ENCODE data around the gene TBC1D24.
"Not testable (repeated sequence)": the region's sequence is repeated elsewhere in the genome, so short reads cannot be mapped to it uniquely, and the experiment has no call there.

The TBC1D24 gene

DNA sequence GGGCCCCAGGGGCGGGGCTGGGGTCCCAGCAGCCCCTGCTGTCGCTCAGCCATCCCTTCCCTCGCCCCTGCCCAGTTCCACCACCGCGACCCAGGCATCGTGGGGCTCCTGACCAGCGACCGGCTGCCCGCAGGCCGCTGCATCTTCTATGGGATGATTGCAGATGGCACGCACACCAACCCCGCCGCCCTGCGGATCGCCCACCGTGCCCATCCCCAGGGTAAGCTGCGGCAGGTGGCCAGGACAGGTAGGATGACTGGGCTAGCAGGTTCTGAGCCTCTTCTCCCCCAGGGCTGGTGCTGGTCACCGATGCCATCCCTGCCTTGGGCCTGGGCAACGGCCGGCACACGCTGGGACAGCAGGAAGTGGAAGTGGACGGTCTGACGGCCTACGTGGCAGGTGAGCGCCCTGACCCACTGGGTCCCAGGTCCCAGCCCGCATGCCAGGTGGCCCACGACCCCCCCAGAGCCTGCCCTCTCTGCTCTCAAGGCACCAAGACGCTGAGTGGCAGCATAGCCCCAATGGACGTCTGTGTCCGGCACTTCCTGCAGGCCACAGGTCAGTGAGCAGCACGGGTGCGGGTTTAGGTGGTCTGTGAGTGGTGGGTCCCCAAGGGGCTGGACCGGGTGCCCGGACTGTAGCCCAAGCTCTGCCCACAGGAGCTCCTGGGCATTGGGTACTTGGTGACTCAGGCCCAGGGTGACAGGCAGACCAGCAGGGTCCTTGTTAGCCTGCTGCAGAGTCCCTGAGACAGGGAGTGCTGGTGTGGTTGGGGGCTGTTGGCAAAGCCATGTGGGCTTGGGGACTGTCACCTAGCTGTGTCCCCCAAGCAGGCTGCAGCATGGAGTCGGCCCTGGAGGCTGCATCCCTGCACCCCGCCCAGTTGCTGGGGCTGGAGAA, 53.5 kb downstream of the TBC1D24 start:
- DNase-seq (ENCODE audit: low read depth, low spot score) = no peak

DNA sequence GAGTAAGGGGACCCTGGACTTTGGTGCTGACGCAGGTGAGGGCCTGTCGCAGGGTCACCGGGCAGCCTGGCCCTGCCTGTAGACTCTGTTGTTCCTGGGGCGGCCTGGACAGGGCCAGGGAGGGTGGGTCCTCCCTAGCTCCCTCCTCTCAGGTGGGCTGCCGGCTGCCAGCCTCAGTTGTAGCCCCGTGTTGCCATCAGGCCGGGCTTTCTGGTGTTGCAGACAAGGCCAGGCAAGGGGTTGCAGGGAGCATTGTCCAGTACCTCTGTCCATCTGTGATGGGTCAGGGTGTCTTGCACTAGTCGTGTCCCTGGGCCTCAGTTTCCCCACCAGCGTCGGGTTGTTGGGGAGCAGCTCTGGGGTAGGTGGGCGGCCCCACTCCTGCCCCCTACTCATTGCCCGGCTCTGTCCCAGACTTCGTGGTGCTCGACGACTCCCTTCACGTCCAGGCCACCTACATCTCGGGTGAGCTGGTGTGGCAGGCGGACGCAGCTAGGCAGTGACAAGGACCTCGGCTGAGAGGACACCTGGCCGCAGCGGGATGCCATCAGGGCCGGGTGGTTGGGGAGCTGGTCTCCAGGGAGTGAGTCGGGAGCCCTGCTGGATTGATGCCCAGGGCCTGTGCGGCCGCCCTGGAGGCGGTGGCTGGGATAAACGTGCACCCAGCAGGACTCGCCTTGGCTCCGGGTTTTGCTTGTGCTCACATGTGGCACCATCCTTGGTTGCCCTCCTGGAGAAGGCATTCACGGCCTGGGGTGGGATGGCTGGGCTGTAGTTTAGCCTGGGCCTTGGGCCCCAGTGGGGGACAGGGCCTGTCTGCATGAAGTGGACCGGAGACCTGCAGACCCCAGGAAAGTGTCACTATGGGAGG, 54.4 kb downstream of the TBC1D24 start:
- no peak overlapping the region for H3K27ac ChIP-seq
- no peak for DNase-seq (ENCODE audit: low read depth, low spot score)

More for the DNA sequence above, 53.5 kb downstream of the TBC1D24 start:
- H3K27ac ChIP-seq = no peak overlapping the region

DNA sequence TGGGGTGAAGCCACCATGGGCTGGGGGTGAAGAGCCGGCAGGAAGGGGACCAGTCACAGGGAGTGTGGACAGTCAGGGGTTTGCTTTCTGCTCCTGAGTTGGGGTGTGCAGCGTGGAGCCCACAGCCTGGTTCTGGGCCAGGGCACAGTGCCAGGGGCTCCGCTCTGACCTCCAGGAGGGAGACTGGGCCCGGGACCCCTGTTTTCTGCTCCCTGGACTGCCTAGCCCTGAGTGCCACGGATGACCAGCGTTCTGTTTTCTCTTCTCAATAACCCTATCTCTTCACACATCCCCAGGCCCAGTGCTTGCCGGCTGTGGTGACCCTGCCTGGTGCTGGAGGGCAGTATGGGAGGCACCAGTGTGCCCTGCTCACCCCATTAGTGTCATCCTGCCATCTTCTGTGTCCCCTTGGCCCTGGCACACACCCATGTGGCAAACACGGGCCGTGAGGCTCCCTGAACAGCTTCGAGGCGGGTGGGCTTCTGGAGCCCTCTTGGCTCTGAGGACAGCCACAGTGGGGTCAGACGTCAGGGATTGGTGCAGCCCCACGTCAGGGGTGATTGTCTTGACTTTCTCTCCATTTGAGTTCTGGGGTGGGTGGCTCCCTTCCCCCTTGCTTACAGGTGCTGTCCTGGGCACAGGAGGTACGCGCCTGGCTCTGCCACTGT, 55.2 kb downstream of the TBC1D24 start:
- no peak overlapping the region for H3K27ac ChIP-seq
- no peak for DNase-seq (ENCODE audit: low read depth, low spot score)

DNA sequence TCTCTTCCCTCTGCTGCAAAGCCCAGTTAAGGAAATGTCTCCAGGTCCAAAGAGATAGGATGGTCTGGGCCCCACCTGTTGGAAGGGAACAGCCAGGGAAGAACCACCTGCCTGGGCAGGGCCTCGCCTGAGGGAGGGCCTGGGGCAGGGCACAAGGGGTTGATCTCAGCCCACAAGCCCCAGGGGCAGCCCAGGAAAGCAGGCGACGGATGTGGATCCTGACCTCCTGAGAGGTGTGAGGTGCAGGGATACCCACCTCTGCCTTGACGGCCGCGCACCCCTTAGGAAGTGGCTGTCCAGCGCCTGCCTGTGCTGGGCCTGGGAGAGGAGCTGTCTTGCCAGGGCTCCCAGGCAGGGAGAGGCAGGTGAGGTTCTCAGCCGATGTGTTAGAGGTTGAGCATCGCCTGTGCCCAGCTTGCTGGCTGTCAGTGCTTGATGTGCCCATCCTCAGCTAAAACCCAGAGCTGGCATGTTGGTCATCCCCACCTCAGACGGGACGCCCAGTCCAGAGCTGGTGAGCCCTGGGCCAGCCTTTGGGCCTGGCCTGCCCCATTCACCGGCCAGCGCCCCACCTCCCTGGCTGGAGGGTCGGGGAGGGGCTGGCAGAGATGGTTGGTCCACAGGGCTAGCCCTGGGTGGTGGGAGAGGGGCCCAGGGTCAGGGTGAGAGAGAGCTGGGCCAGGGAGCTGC, 55.8 kb downstream of the TBC1D24 start:
- peak overlapping the region; percentile 72 for H3K27ac ChIP-seq
- DNase-seq (ENCODE audit: low read depth, low spot score) = no peak

DNA sequence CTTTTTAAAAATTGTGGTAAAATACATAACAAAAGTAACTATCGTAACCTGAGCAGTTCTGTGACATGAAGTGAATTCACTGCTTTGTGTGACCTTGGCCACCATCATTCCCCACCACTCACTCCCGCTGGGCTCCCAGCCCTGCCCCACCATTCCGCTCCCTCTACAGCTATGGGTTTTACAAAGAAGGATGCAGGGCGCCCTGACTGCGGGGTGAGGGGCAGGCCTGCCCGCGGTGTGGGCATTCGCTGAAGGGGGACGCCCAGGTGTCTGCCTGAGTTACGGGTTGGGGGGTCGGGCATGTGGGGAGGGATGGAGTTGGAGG, 56.4 kb downstream of the TBC1D24 start, which contains the start of gene CEMP1:
Gene CEMP1, minus strand, starts transcription at position 38 of the 325 bp plus-strand sequence. CDS start 335 bp downstream, outside the sequence.
- peak within 1 kb of the TSS; percentile 72 for H3K27ac ChIP-seq
- DNase-seq (ENCODE audit: low read depth, low spot score) = no peak

DNA sequence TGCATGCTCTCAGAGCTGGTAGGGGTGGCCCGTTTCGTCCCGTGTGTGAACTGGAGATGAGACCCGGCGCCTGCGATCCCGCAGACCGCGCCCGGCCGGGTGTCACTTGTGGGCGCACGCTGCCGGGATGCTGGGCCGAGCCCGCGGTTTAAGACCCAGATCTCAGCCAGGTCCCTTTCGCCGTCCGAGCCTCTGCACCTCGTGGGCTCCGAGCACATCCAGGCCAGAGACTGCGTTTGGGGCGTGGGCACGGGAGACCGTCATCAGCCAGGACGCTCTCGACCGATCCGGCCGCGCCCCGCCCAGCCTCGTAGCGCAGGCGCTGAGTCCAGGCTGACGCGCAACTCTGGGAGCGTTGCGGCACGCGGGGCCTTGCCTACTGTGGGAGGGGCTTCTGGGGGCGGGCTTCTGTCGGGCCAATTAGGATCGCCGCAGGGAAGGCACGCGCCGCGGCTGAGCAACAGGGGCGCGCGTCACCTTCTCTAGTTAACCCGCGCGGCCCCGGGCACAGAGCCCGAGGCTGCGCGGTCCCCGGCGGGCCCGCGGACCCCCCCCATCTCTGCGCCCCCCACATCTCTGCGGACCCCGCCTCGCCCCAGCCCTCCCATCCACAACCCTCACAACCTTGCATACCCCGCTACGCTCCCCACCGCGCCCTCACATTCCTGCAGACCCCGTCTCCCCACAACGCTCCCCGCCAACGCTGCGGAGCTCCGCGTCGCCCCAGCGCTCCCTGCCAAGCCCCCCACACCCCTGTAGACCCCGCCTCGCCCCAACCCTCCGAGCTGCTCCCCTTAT, 57.0 kb downstream of the TBC1D24 start:
- peak overlapping the region; percentile 72 for H3K27ac ChIP-seq
- peak; percentile 86 for DNase-seq (ENCODE audit: low read depth, low spot score)

DNA sequence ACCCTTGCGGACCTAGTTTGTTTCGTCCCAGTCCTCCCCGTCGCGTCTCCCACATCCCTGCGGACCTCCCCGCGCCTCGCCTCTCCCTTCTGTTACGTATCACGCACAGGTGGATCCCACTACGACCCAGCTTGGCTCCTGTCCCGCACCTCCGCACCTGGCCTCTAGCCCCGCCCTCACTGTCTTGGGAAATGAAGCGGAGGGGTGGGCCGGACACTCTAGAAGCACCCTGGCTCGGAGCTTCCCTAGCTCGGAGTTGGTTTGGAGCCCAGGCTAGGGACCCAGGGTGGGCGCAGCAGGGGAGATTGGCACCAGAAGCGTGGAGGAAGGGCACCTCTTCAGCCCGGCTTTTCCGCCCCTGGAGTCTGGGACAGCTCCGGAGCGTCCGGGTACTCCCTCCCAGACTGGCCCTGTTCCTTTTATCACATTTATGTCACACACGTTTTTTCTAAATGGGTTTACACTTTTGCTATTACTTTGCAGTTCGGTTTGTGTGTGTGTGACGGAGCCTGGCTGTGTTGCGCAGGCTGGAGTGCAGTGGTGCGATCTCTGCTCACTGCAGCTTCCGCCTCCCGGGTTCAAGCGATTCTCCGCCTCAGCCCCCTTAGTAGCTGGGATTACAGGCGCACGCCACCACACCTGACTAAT, 57.7 kb downstream of the TBC1D24 start:
- DNase-seq (ENCODE audit: low read depth, low spot score) = no peak
- peak overlapping the region; percentile 72 for H3K27ac ChIP-seq

DNA sequence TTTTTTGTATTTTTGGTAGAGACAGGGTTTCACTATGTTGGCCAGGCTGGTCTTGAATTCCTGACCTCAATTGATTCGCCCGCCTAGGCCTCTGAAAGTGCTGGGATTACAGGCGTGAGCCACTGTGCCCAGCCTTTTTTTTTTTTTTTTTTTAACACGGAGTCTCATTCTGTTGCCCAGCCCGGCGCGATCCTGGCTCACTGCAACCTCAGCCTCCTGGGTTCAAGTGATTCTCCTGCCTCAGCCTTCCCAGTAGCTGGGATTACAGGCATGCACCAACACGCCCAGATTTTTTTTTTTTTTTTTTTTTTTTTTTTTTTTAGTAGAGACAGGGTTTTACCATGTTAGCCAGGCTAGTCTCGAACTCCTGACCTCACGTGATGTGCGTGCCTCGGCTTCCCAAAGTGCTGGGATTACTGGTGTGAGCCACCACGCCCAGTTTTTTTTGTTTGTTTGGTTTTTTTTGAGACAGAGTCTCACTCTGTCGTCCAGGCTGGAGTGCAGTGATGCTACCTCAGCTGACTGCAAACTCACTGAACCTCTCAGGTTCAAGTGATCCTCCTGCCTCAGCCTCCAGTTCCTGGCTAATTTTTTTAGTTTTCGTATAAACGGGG, 58.3 kb downstream of the TBC1D24 start:
- not testable (repeated sequence) for DNase-seq (ENCODE audit: low read depth, low spot score)
- peak overlapping the region; percentile 72 for H3K27ac ChIP-seq

DNA sequence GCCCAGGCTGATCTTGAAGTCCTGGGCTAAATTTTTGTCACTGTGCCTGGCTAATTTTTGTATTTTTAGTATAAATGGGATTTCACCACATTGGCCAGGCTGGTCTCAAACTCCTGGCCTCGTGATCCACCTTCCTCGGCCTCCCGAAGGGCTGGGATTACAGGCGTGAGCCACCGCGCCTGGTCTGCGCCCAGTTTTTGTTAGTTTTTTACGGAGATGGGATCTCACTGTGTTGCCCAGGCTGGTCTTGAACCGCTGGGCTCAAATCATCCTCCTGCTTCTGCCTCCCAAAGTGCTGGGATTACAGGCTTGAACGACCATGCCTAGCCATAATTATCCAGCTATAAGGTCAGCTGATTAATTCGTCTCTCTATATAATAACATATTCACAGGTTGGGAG, 59.0 kb downstream of the TBC1D24 start:
- no peak for DNase-seq (ENCODE audit: low read depth, low spot score)
- no peak overlapping the region for H3K27ac ChIP-seq

DNA sequence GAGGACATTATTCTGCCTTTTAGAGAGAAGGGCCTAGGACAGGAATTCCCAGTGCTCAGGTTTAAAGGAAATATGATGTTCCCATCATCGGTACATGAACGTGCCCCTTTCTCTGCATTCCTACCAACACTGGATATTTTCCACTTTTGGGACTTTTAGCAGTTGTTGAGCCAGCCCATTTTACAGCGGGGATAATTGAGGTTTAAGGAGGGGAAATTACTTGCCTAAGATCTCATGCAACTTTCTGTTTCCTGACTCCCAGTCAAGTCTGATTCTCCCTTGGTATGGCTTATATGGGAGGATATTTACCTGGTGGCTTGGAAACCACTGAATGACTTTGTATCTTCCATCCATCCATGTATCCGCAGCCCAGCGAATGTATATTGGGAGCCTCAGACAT, 59.4 kb downstream of the TBC1D24 start:
- DNase-seq (ENCODE audit: low read depth, low spot score); H3K27ac ChIP-seq: not testable (repeated sequence)

DNA sequence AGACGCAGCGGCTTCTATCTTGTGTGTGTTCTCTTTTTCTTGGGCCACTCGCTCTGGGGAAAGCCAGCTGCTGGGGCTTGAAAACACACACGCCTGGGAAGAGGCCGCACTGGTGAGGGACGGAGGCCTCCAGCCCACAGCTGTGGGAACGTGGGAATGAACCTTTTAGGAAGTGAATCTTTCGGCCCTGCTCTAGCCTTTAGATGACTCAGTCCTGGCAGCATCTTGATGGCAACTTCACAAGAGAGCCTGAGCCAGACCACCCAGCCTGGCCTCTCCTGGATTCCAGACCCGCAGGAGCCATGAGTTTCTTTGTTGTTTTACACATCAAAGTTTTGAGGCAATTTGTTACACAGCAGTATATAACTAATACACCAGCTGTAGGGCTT, 60.7 kb downstream of the TBC1D24 start:
- no peak for DNase-seq (ENCODE audit: low read depth, low spot score)
- no peak overlapping the region for H3K27ac ChIP-seq

DNA sequence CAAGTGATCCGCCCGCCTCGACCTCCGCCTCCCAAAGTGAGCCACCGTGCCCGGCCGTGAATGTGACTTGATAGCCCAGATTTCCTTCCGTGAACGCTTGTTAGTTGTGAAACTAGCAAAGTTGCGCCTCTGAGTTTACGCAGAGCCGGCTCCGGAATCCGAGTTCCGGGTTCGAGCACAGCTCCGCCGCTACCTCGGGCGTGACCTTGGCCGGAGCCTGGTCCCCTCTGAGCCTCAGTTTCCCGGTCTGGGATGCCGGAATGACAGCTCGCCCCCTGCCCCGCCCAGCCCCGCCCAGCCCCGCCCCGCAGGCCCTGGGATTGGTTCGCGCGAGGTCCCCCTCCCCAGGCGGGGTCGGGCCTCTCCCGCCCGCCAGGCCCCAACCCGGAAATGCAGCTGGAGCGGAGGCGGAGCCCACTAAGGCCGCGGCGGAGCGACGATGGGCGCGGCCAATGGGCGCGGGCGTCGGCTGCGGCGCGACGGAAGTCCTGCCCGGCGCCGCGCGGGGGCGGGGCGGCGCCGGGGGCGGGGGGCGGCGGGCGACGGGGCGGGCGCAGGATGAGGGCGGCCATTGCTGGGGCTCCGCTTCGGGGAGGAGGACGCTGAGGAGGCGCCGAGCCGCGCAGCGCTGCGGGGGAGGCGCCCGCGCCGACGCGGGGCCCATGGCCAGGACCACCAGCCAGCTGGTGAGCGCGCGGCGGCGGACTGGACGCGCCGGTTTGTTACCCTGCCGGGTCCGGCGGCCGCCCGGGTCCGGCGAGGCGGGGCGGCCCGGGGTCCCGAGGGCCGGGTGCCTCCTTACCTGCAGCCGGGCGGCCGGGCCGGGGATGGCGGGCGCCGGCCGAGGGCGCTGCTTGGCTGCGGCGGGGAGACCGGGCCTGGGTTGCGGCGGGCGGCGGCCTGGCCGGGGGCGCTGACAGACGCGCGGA, 62.8 kb downstream of the TBC1D24 start, which contains the start of gene PDPK1:
Gene PDPK1, plus strand, starts transcription at position 571 of the 929 bp plus-strand sequence. Its CDS starts 92 bp downstream, at position 663.
- peak within 1 kb of the TSS; percentile 74 for H3K27ac ChIP-seq
- DNase-seq (ENCODE audit: low read depth, low spot score) = peak; percentile 74

DNA sequence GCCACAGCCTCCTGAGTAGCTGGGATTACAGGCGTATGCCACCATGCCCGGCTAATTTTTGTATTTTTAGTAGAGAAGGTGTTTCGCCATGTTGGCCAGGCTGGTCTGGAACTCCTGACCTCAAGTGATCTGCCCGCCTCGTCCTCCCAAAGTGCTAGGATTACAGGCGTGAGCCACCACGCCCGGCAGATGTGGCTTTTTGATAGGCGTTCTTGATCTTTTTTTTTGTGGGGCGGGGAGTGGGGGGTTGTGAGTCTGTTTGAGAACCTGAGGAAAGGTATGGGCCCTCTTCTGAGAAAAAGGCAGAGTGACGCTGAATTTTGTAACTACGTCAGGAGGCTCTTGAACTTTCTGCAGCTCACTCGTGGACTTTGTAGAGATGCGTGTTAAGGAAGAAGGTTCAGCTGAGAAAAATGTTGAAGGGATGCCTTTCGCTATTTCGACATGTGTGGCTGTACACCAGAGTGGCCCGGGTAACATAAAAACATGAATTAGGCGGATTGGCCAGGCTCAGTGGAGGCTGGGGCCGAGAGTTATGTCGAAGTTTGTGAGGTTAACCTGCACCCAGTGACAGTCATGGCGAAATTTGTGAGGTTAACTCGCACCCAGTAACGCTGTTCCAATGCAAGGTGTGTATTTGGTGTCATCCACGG, 64.4 kb downstream of the TBC1D24 start:
- not testable (repeated sequence) for DNase-seq (ENCODE audit: low read depth, low spot score); H3K27ac ChIP-seq

DNA sequence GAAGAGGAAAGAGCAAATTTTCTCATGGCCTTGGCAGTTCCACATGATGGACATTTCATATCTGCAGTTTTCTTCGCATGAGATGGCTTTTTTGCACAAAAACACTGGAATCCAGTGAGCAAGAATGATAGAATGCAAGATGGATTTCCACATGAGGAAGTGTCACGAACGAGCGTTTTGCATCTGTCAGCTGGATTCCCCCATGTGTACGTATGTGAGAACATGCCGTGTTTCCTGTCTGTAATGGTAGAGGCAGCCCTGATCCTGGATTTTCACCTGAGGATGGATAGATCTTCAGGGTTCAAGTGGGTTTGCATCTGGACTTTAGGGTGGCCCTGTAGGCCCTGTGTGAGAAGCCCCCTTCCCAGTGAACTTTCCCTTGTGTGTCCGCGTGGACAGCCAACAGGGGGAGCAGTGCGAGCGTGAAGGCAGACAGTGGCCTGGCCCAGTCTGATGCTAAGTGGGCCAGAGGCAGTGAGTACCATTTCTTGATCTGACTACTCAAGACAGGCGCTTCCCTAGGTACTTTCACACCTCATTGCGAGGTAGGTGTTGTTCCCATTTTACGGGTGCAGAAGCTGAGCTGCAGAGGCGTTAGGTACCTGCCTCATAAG, 65.0 kb downstream of the TBC1D24 start:
- not testable (repeated sequence) for H3K27ac ChIP-seq; DNase-seq (ENCODE audit: low read depth, low spot score)

DNA sequence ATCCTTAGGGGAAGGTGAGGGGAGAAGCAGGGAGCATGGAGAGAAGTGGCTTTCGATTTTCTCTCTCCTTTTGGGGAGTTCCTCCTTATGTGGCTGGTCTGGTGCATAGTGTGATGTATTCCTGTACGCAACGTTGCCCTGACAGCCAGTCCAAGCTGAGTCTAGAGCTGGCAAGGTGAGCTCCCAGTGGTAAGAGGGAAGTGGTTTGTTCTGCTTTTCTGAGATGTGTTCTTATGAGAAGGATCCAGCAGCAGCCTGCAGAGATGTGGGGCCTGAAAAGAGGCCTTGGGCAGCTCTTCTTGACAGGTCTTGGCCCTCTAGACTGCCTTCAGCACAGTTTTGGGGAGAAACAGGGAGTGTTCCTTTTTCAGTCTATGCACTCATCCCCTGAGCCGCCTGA, 66.0 kb downstream of the TBC1D24 start:
- DNase-seq (ENCODE audit: low read depth, low spot score); H3K27ac ChIP-seq: not testable (repeated sequence)

DNA sequence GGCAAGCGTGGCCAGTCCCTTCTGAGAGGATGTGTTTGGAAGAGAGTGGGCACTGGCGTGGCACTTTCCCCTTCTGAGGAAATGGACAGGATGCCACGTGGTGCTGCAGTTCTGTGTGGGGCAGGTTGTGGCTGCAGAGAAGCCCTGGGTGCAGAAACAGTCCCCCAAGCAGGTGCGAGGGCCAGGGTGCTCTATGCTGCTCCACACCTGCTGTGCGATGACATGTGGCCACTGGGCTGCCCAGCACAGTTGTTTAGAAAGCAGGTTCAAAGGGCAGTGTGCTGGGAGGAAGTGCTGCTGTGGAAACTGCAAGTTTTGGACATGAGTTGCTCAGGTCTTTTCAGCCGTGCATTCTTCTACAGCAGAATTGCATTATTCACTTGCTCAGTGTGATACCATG, 66.5 kb downstream of the TBC1D24 start:
- DNase-seq (ENCODE audit: low read depth, low spot score); H3K27ac ChIP-seq: not testable (repeated sequence)

Data from epithelial cell of prostate (primary cell).